Middle frontal gyrus (tissue), 1 donor: ENCODE data around the gene FIBCD1.

Experiments used
- DNase-seq: peaks from one replicate; pipeline ENCODE4 v3.0.0-alpha.2; 2015; ENCODE audit warnings: low spot score; ENCODE audit errors: extremely low spot score

The FIBCD1 gene

DNA sequence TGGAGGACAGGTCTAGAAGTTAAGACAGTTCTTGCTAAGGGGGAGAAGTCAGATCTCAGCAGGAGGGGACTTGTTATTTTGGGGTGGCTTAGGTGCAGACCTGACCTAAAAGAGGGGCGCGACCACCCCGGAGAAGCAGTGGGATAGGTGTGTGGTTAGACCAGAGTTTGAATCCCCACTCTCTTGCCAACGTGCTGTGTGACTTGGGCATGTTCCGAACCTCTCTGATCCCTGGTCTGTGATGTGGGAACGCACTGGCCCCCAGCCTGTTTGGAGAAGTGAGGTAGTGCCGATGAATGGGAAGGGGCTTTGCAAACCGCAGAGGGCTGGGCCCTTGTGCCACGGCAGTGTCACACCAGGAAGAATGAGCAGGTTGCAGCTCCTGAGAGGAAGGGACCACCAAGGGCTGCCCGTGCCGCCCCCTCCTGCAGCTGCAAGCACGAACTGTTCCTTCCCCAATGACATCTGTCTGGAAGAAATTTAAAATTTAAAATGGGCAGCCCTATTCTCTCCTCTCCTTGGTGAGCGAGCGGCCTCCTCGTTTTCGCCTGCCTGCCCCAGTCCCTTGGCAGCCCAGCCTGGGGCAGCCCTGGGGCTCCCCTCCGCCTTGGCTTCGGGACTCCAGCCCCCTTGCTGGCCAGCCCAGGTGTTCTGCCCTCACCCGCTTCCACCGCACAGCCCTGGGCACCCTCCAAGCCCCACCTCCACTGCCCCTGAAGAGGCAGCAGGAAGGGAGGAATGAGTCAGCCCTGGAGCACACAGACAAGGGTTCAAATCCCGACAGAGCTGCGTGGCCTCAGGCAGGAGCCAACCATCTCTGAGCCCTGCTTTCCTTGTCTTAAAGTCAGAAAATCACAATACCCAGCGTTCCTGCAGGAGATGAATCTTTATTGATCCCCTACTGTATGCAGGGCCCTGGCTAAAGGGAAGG, 1.6 kb downstream of the FIBCD1 start:
- no peak for DNase-seq

GRCh38 chr9:130936285-130937117, 2.5 kb downstream of the FIBCD1 start:
- DNase-seq, result no peak

DNA sequence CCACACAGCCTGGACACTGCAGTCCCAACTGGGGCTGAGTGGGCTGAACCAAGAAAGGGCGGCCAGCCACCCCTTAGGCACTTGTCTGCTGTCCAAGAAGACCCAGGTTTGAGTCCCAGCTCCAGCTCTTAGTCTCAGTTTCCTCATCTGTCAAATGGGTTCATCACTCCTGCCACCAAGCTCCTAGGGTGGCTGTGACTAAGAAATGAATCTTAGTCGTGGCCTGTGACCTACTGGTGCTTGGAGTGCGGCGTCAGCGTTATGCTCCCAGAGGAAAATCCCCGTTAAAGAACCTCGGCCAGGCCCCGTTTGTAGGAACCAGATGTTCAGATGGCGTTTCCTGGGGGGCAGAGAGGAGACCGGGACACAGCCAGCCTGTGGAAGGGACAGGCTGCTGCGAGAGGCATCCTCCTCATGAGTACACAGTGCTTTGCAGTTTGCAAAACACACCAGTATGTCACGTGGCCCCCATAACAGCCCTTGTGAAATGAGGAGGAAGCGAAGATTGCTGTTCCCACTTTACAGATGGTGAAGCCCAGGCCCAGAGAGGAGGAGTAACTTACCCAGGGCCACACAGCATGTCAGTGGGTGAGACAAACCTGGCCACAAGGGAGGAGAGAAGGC, 3.3 kb downstream of the FIBCD1 start:
- DNase-seq, result no peak

DNA sequence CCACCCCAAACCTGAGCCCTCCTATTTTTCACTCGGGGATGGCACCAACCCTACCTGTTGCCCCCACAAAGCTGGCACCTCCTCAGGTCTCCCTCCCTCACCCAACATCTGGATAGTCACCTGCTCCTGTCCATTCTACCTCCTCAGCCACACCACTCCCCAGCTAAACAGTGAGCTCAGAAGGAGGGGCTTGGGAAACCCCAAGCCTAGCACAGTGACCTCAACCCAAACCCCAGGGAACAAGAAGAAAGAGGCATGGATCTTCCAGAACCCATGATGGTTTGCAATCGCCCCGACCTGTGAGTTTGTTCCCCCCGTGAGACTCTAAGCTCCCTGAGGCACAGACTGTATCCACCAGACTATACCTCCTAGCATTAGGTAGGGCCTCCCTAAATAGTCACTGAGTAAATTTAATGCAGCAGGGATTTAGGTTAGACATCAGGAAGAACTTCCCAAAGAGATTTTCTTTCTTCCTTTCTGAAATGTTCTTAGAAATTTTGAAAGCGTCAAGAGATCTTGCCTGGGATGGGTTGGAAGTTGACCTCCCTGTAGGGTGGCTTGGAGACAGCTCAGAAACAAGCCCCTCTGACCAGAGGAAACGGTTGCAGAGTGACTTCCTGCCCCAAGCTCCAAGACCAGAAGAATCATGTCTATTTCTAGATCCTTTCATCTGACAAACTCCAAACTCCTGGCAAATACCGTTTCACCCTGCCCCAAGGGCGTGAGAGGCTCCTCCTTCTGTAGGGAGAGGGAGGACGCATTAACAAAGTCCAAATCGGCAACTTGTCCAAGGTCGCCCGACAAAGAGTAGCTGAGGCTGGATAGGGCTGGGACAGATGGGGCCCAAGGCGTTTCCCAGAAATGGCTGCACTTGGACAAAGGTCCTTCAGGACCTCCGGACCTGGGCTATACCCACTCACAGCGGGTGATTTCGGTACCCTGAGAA, 4.1 kb downstream of the FIBCD1 start:
- DNase-seq, result no peak

DNA sequence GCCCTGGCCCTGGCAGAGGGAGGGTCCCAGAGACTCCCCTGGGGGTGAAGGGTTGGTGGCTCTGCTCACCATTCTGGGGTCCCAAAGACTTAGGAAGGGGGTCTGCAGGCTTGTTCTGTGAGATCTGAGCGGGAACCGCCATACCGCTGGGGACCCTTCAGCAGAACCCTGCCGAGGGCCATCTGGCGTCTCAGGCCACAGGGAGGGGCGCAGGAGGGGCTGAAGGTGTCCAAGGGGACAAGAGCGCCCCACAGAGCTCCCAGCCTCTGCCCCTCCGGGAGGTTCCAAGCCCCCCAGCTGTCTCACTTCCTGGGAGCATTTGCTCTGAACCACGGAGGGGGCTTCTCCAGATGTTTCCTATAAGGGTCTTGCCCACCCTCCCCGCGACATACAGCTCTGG, 4.8 kb downstream of the FIBCD1 start:
- DNase-seq, result no peak

- DNase-seq, result no peak
Observed at GRCh38 chr9:130933114-130934046, 5.7 kb downstream of the FIBCD1 start.

DNA sequence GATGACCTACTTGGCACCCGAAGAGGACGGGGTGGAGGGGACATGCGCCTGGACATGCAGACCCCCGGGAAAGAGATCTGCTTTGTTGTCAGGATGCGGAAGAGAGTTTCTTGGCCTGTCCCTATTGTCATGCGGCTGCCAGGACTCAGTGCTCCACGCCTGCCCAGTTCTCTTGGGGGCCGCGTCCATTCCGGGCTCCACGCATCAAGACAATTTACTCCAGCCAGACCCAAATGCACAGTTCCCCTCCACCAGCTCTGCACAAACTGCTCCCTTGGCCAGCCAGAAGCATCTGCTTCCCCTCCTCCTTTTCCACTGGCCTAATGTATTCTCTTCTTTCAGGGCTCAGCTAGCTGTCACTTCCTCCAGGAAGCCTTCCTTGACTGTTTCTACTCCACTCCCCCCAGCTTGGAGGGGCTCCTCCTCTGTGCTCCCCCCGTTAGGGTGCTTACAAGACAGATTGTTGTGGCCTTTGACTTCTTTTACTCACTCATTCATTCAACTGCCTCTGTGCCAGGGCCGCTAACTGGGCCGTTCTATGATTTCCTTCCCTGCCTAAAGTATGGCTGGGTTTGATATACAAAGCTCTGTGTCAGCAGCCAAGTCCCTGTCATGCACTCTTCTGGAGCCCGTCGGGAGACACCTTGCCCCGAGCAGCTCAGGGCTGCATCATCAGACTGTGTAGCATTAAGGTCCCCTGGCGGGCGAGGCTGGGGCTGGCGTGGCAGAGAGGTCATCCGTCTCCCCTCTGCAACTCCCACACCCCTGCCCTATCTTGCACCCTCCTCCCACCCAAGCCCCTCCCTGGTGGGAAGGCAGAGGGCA, 6.6 kb downstream of the FIBCD1 start:
- no peak for DNase-seq

DNA sequence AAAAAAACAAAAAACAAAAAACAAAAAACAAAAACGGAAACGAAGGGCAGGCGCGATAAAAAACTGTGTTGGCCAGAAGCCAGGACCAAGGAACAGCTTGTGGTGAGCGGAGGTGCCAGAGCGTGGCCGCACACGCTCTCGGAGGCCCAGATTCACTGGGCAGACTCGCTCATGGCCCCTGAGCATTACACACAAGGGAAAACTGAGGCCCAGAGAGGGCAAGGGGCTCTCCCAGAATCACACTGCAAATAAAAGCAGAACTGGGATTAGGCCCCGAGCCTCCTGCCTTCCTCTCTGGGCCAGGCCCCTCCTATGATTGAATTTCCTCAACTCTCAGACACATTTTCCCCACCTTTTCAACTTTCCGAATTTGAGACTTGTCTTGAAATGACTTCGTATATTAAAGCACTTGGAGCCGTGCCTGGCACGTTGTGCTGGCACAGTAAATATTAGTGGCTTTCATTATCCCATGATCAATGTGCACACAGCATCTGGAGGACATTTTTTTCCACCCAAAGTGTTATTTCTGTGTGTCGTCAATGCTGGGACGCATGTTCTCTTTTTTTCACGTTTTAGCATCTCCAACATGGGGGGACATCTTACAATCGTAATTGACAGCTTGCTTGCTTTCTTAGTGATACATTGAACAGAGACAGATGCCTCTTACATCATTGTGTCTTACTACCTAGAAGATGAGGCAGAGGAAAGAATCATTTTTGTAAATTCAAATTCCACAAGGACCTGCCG, 7.4 kb downstream of the FIBCD1 start:
- no peak for DNase-seq

DNA sequence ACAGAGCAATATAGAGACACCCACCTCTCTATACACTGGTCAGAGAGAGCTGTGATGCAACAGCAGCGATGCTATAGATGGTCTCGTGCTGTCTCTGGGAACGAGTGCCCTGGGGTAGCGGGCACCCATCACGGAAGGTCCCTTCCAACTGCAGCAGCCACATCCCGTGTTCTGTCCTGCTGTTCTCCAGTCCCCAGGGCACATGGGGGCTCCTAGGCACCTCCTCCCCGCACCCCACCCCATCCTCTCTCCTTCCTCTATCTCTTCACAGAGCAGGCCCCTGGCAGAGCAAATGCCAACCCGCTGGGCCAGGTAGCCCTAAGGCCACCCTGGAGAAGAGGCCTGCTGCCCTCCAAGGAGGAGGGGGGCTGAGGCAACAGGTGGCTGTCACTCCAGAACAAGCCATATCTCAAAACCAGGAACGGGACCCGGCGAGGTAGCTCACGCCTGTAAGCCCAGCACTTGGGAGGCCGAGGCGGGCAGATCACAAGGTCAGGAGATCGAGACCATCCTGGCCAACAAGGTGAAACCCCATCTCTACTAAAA, 8.2 kb downstream of the FIBCD1 start:
- DNase-seq, result no peak

- no peak for DNase-seq
Observed at GRCh38 chr9:130930132-130930803, 8.8 kb downstream of the FIBCD1 start.

GRCh38 chr9:130929571-130930038, 9.4 kb downstream of the FIBCD1 start:
- DNase-seq, result no peak

DNA sequence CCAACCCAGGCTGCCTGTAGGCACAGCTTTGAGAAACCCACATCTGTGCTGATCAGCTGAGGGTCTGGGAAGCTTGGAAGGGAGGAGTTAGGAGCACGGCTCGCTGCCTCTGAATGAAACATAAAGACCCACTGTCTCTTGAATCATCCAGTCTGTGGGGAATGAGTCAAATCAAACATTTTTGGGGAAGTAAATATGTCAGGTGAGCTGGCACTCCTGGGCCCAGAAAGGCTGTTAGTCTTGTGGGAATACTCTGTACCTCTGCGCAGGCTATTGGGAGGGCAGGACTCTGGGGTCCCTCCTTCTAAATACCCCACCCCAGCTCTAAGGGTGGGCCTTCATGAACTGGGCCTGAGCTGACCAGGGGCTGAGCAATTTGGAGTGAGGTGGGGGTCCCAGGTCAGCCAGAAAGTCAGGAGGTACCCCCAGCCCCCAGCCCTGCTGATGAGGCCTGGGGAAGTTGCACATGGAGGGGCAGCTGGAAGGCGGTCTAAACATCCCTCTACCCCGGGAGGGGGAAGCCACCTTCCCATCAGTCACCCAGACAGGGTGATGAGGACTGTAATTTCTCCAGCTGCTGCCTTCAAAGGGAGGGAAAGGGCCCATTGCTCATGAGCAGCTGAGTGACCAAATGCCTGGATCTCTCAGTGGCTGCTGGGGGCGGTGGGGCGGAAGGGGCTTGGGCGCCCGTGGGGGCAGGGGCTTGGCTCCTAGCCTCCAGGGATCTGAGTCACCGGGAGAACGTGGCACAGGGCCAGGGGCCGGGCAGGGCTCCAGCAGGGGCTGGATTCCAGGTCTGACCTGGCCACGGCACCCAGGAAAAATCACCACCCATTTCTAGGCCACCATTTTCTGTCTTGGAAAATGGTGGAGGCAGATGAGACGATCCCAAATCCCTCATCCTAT, 10.8 kb downstream of the FIBCD1 start:
- no peak for DNase-seq

DNA sequence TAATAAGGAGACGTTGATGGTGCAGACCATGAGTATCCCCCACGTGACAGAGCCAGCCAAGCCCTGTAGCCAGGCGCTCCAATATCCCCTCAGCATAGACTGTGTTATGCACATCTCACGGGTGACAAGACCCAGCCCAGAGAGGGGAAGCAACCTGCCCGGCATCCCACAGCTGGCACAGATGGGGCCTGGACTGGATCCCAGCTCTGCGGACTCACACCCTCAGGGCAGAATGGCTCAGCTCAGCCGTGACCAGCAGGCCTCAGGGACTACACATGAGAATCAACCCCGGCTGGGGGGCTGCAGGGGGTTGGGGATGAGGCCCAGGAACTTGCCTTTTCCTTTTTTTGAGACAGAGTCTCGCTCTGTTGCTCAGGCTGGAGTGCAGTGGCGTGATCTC, 11.7 kb downstream of the FIBCD1 start:
- DNase-seq, result no peak

DNA sequence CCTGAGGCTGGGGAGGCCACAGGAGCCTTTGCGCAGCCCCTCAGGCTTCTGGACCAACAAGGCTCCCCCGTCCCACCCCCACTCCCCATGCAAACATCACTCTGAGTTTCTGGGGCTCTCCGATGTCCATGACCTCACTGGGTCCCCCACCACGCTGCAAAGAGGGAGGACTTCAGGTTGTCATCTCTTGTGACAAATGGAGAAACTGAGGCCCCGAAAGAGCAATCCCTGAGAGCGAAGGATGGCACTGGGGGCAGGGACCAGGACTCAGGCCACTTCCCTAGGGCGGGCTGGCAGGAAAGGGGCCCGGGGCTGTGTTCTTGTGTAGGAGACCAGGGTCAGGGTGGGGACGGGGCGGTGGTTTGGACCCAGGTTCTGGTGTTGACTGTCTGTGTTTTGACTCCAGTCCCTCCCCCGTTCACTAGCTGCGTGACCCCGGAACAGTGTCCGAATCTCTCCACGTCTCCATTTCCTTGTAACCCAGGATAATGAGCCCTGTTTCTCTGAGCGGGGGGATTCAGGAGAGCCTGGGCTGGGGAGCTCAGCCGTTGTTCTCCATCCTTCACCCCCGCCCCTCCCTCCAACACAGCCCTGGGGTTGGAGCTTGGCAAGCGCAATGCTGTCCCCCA, 13.9 kb downstream of the FIBCD1 start:
- no peak for DNase-seq

GRCh38 chr9:130924448-130924788, 14.6 kb downstream of the FIBCD1 start:
- no peak for DNase-seq
